Measurements from ENCODE around the gene HRK. TPM values are rescaled to one million over a fixed set of nuclear protein-coding genes. Genes with fewer than 3 reads are reported as not detected.
A peak's percentile ranks its signal among the peaks of the same experiment; 100 is the strongest.

The HRK gene
- total RNA-seq, 1 donor from 2014 or later, result 0.18 TPM

GRCh38 chr12:116863275-116863767, 17.9 kb downstream of the HRK start:
- Histone ChIP-seq H3K27me3 (ENCODE audit: low read depth) (peaks cover 6% of the 10 kb centered on the region), H3K4me3 (no peak overlapping the region), H3K27ac (no peak overlapping the region), H3K36me3 (no peaks in the 10 kb centered on the region), H3K4me1 (no peaks in the 10 kb centered on the region), H3K9me3 (no peaks in the 10 kb centered on the region)
- peak; percentile 34 for TF ChIP-seq CTCF (IDR thresholded peaks at IDR 0.05)
- intact Hi-C loops (cut with DNase I), result no loop called here
- DNase-seq (no peak), ATAC-seq (peak; percentile 37 to 76)

GRCh38 chr12:116862167-116862566, 19.1 kb downstream of the HRK start:
- H3K27ac ChIP-seq, result no peak overlapping the region
- intact Hi-C loops (cut with DNase I), result no loop called here
- no peaks in the 10 kb centered on the region for H3K36me3 ChIP-seq
- H3K27me3 ChIP-seq (ENCODE audit: low read depth), result peaks cover 6% of the 10 kb centered on the region
- DNase-seq (no peak), ATAC-seq (no peak)
- TF ChIP-seq CTCF (IDR thresholded peaks at IDR 0.05), result no peak
- H3K9me3 ChIP-seq, result no peaks in the 10 kb centered on the region
- H3K4me3 ChIP-seq, result no peak overlapping the region
- H3K4me1 ChIP-seq, result no peaks in the 10 kb centered on the region

GRCh38 chr12:116861320-116861719, 19.9 kb downstream of the HRK start:
- DNase-seq, result no peak
- ATAC-seq, result no peak
- H3K36me3 ChIP-seq, result no peaks in the 10 kb centered on the region
- no peaks in the 10 kb centered on the region for H3K9me3 ChIP-seq
- no peak for TF ChIP-seq CTCF (IDR thresholded peaks at IDR 0.05)
- no peak overlapping the region for H3K27ac ChIP-seq
- peaks cover 10% of the 10 kb centered on the region for H3K27me3 ChIP-seq (ENCODE audit: low read depth)
- no peak overlapping the region for H3K4me3 ChIP-seq
- intact Hi-C loops (cut with DNase I), result no loop called here
- H3K4me1 ChIP-seq, result no peaks in the 10 kb centered on the region

- intact Hi-C loops (cut with DNase I), result no loop called here
- no peak for TF ChIP-seq CTCF (IDR thresholded peaks at IDR 0.05)
- Histone ChIP-seq H3K27me3 (ENCODE audit: low read depth) (peaks cover 10% of the 10 kb centered on the region), H3K4me1 (no peaks in the 10 kb centered on the region), H3K4me3 (no peak overlapping the region), H3K9me3 (no peaks in the 10 kb centered on the region), H3K27ac (no peak overlapping the region), H3K36me3 (no peaks in the 10 kb centered on the region)
- ATAC-seq, result no peak
- DNase-seq, result no peak
Observed at GRCh38 chr12:116860263-116860662, 21.0 kb downstream of the HRK start.

- Histone ChIP-seq H3K9me3 (no peaks in the 10 kb centered on the region), H3K36me3 (no peaks in the 10 kb centered on the region), H3K27me3 (ENCODE audit: low read depth) (peaks cover 10% of the 10 kb centered on the region), H3K4me3 (no peak overlapping the region), H3K4me1 (no peaks in the 10 kb centered on the region), H3K27ac (no peak overlapping the region)
- DNase-seq (no peak), ATAC-seq (no peak)
- TF ChIP-seq CTCF (IDR thresholded peaks at IDR 0.05), result no peak
- intact Hi-C loops (cut with DNase I), result no loop called here
Observed at GRCh38 chr12:116859079-116859478, 22.2 kb downstream of the HRK start.

- no peaks in the 10 kb centered on the region for H3K36me3 ChIP-seq
Observed at GRCh38 chr12:116856729-116857128, 24.5 kb downstream of the HRK start.

More at GRCh38 chr12:116856729-116857128, 24.5 kb downstream of the HRK start:
- intact Hi-C loops (cut with DNase I), result no loop called here
- H3K4me1 ChIP-seq, result no peaks in the 10 kb centered on the region
- DNase-seq (no peak), ATAC-seq (no peak)
- H3K27me3 ChIP-seq (ENCODE audit: low read depth), result peaks cover 10% of the 10 kb centered on the region
- no peak for TF ChIP-seq CTCF (IDR thresholded peaks at IDR 0.05)
- no peak overlapping the region for H3K27ac ChIP-seq
- H3K4me3 ChIP-seq, result no peak overlapping the region
- no peaks in the 10 kb centered on the region for H3K9me3 ChIP-seq
